ENCODE data around the gene DCDC1.
"Not testable (repeated sequence)": the region's sequence is repeated elsewhere in the genome, so short reads cannot be mapped to it uniquely, and the experiment has no call there.

DCDC1 gene

GRCh38 chr11:30990625-30991296, 378.8 kb downstream of the DCDC1 start:
- DNase-seq (ENCODE audit: low read depth in 2 of 2), result no peak

- DNase-seq (ENCODE audit: low read depth in 2 of 2), result no peak
Measured at GRCh38 chr11:30987819-30988218, 381.7 kb downstream of the DCDC1 start.

GRCh38 chr11:30985536-30985935, 384.0 kb downstream of the DCDC1 start:
- no peak for DNase-seq (ENCODE audit: low read depth in 2 of 2)

- DNase-seq (ENCODE audit: low read depth in 2 of 2), result no peak
Measured at GRCh38 chr11:30984827-30985226, 384.7 kb downstream of the DCDC1 start.

- no peak for DNase-seq (ENCODE audit: low read depth in 2 of 2)
Measured at GRCh38 chr11:30984442-30984816, 385.1 kb downstream of the DCDC1 start.

GRCh38 chr11:30983776-30984441, 385.6 kb downstream of the DCDC1 start:
- DNase-seq (ENCODE audit: low read depth in 2 of 2), result no peak

- no peak for DNase-seq (ENCODE audit: low read depth in 2 of 2)
Measured at GRCh38 chr11:30983143-30983542, 386.4 kb downstream of the DCDC1 start.

GRCh38 chr11:30967579-30967978, 402.0 kb downstream of the DCDC1 start:
- no peak for DNase-seq (ENCODE audit: low read depth in 2 of 2)

GRCh38 chr11:30960387-30960992, 409.0 kb downstream of the DCDC1 start:
- no peak for DNase-seq (ENCODE audit: low read depth in 2 of 2)

GRCh38 chr11:30956751-30957150, 412.8 kb downstream of the DCDC1 start:
- DNase-seq (ENCODE audit: low read depth in 2 of 2), result no peak

- no peak for DNase-seq (ENCODE audit: low read depth in 2 of 2)
Measured at GRCh38 chr11:30949838-30950237, 419.7 kb downstream of the DCDC1 start.

GRCh38 chr11:30947715-30948114, 421.8 kb downstream of the DCDC1 start:
- DNase-seq (ENCODE audit: low read depth in 2 of 2), result not testable (repeated sequence)

GRCh38 chr11:30938810-30939209, 430.7 kb downstream of the DCDC1 start:
- no peak for DNase-seq (ENCODE audit: low read depth in 2 of 2)

- no peak for DNase-seq (ENCODE audit: low read depth in 2 of 2)
Measured at GRCh38 chr11:30938171-30938570, 431.4 kb downstream of the DCDC1 start.

GRCh38 chr11:30936491-30936890, 433.0 kb downstream of the DCDC1 start:
- DNase-seq (ENCODE audit: low read depth in 2 of 2), result no peak

GRCh38 chr11:30935861-30936260, 433.7 kb downstream of the DCDC1 start:
- no peak for DNase-seq (ENCODE audit: low read depth in 2 of 2)

- no peak for DNase-seq (ENCODE audit: low read depth in 2 of 2)
Measured at GRCh38 chr11:30926130-30926529, 443.4 kb downstream of the DCDC1 start.

GRCh38 chr11:30921811-30922210, 447.7 kb downstream of the DCDC1 start:
- DNase-seq (ENCODE audit: low read depth in 2 of 2), result no peak

- DNase-seq (ENCODE audit: low read depth in 2 of 2), result no peak
Measured at GRCh38 chr11:30919389-30920152, 450.0 kb downstream of the DCDC1 start.

GRCh38 chr11:30917859-30918478, 451.6 kb downstream of the DCDC1 start:
- DNase-seq (ENCODE audit: low read depth in 2 of 2), result no peak

GRCh38 chr11:30917266-30917665, 452.3 kb downstream of the DCDC1 start:
- no peak for DNase-seq (ENCODE audit: low read depth in 2 of 2)

GRCh38 chr11:30916764-30917163, 452.8 kb downstream of the DCDC1 start:
- no peak for DNase-seq (ENCODE audit: low read depth in 2 of 2)
